ENCODE results near the gene PLXDC2. TPM values are rescaled to one million over a fixed set of nuclear protein-coding genes. Genes with fewer than 3 reads are reported as not detected.
A peak's percentile ranks its signal among the peaks of the same experiment; 100 is the strongest.

The PLXDC2 gene
- total and polyA plus RNA-seq, 2 experiments from 2014 or later: 13.5 to 19.4 TPM

GRCh38 chr10:20276127-20276979 is 460.1 kb downstream of the PLXDC2 start:
- no peaks in the 10 kb centered on the region for H3K9me2 ChIP-seq (ENCODE audit: insufficient read depth)
- H3K27me3 ChIP-seq (ENCODE audit: insufficient read depth): no peaks in the 10 kb centered on the region
- Mint-ChIP-seq H3K27ac (0 out of 2 replicates have a peak overlapping the region, but pooled peaks have one; percentile 20), H3K4me1 (peaks cover 9% of the 10 kb centered on the region; the same call in 2 of the 3 replicates), H3K36me3 (ENCODE audit: low read depth) (peaks cover 18% of the 10 kb centered on the region; the same call in 2 of the 3 replicates), H3K4me3 (no peak overlapping the region), H3K9me3 (no peaks in the 10 kb centered on the region; the same call in 2 of the 3 replicates), H3K27me3 (ENCODE audit: insufficient read depth, low read depth, poor library complexity) (no peaks in the 10 kb centered on the region)
- no peaks in the 10 kb centered on the region for H3K36me3 ChIP-seq (ENCODE audit: insufficient read depth)
- DNase-seq (ENCODE audit: low spot score) (no peak), ATAC-seq (no peak; the same call in 2 of the 3 replicates)
- H3K4me2 ChIP-seq: no peak overlapping the region
- no peak overlapping the region for H3K27ac ChIP-seq (ENCODE audit: low read depth)
- no peaks in the 10 kb centered on the region for H3F3A ChIP-seq (replicated peaks; ENCODE audit: low read depth)
- peaks cover 4% of the 10 kb centered on the region; the same call in 1 of the 2 replicates for H3K4me1 ChIP-seq (ENCODE audit: insufficient read depth)
- H3K79me2 ChIP-seq (replicated peaks; ENCODE audit: insufficient read depth): no peaks in the 10 kb centered on the region
- no peak overlapping the region for H2AFZ ChIP-seq
- H3K4me3 ChIP-seq: no peak overlapping the region
- TF ChIP-seq REST (IDR thresholded peaks at IDR 0.05; ENCODE audit: unreplicated experiment): no peak
- no peak for TF ChIP-seq STAT1 (IDR thresholded peaks at IDR 0.05; ENCODE audit: unreplicated experiment)
- H4K20me1 ChIP-seq (replicated peaks; ENCODE audit: insufficient read depth): no peaks in the 10 kb centered on the region

- Mint-ChIP-seq H3K27me3 (ENCODE audit: insufficient read depth, low read depth, poor library complexity) (no peaks in the 10 kb centered on the region), H3K27ac (no peak overlapping the region), H3K4me1 (peaks cover 6% of the 10 kb centered on the region; the same call in 2 of the 3 replicates), H3K36me3 (ENCODE audit: low read depth) (peaks cover 18% of the 10 kb centered on the region; the same call in 2 of the 3 replicates), H3K9me3 (no peaks in the 10 kb centered on the region; the same call in 2 of the 3 replicates), H3K4me3 (no peak overlapping the region)
- Histone ChIP-seq H3K79me2 (replicated peaks; ENCODE audit: insufficient read depth) (no peaks in the 10 kb centered on the region), H3K27ac (ENCODE audit: low read depth) (no peak overlapping the region), H3F3A (replicated peaks; ENCODE audit: low read depth) (no peaks in the 10 kb centered on the region), H3K4me2 (no peak overlapping the region), H3K4me1 (ENCODE audit: insufficient read depth) (no peaks in the 10 kb centered on the region), H2AFZ (no peak overlapping the region), H3K36me3 (ENCODE audit: insufficient read depth) (no peaks in the 10 kb centered on the region), H3K9me2 (ENCODE audit: insufficient read depth) (no peaks in the 10 kb centered on the region), H3K4me3 (no peak overlapping the region), H3K27me3 (ENCODE audit: insufficient read depth) (no peaks in the 10 kb centered on the region), H4K20me1 (replicated peaks; ENCODE audit: insufficient read depth) (no peaks in the 10 kb centered on the region)
- no peak for DNase-seq (ENCODE audit: low spot score)
- TF ChIP-seq EZH2 (IDR thresholded peaks at IDR 0.05; ENCODE audit: low read depth, unreplicated experiment): no peak
- TF ChIP-seq ETS1 (IDR thresholded peaks at IDR 0.05): no peak
- TF ChIP-seq NANOG (IDR thresholded peaks at IDR 0.05; ENCODE audit: borderline replicate concordance): no peak
- TF ChIP-seq STAT1 (IDR thresholded peaks at IDR 0.05; ENCODE audit: unreplicated experiment): no peak
- TF ChIP-seq ZNF462 (CRISPR knock-in tag; IDR thresholded peaks at IDR 0.05): no peak
- no peak for TF ChIP-seq EZH2phosphoT487 (IDR thresholded peaks at IDR 0.05; ENCODE audit: unreplicated experiment)
- no peak for TF ChIP-seq CREB1 (CRISPR knock-in tag; IDR thresholded peaks at IDR 0.05; ENCODE audit: low read depth)
- no peak for ATAC-seq
Measured at GRCh38 chr10:20277820-20278219, 461.6 kb downstream of the PLXDC2 start.
